Measurements from ENCODE around the gene TINAGL1.

- TF ChIP-seq, protein P1, sequence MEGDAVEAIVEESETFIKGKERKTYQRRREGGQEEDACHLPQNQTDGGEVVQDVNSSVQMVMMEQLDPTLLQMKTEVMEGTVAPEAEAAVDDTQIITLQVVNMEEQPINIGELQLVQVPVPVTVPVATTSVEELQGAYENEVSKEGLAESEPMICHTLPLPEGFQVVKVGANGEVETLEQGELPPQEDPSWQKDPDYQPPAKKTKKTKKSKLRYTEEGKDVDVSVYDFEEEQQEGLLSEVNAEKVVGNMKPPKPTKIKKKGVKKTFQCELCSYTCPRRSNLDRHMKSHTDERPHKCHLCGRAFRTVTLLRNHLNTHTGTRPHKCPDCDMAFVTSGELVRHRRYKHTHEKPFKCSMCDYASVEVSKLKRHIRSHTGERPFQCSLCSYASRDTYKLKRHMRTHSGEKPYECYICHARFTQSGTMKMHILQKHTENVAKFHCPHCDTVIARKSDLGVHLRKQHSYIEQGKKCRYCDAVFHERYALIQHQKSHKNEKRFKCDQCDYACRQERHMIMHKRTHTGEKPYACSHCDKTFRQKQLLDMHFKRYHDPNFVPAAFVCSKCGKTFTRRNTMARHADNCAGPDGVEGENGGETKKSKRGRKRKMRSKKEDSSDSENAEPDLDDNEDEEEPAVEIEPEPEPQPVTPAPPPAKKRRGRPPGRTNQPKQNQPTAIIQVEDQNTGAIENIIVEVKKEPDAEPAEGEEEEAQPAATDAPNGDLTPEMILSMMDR (IDR thresholded peaks at IDR 0.05; ENCODE audit: insufficient read depth, low read length, poor library complexity, severe bottlenecking): no peak
- no peak for TF ChIP-seq EZH2phosphoT487 (conservative IDR thresholded peaks at IDR 0.05; ENCODE audit: low read length)
Measured at GRCh38 chr1:31633117-31633516, 56.8 kb downstream of the TINAGL1 start.
